Liver (tissue), 9 donors: ENCODE data around the gene DNAI1. TPM values are rescaled to one million over a fixed set of nuclear protein-coding genes. Genes with fewer than 3 reads are reported as not detected.

Source experiments
- DNase-seq: peaks from one replicate; pipeline ENCODE4 v3.0.0-alpha.2; 2017; ENCODE audit warnings: low spot score
- H3K27ac ChIP-seq, 2 donors: one replicate each; pipeline ENCODE4 v1.7.0; 2013; ENCODE audit warnings: inconsistent platforms in 2 of 2, low read length in 2 of 2, control low read depth in 1 of 2, low read depth in 1 of 2, mild to moderate bottlenecking in 1 of 2
- H3K27me3 ChIP-seq, 4 donors: one replicate each; pipeline versions ENCODE4 v1.6.1 to v1.7.0; 2013; ENCODE audit warnings: low read length in 3 of 4, inconsistent platforms in 1 of 4, mild to moderate bottlenecking in 1 of 4, moderate library complexity in 1 of 4; ENCODE audit not compliant: control insufficient read depth in 4 of 4, insufficient read depth in 4 of 4
- H3K36me3 ChIP-seq, 4 donors: one replicate each; pipeline versions ENCODE4 v1.6.1 to v1.7.0; 2013; ENCODE audit warnings: low read length in 3 of 4, mild to moderate bottlenecking in 3 of 4, low read depth in 1 of 4, moderate library complexity in 1 of 4; ENCODE audit not compliant: control insufficient read depth in 4 of 4, insufficient read depth in 3 of 4
- H3K4me1 ChIP-seq, 4 donors: one replicate each; pipeline versions ENCODE4 v1.6.1 to v1.7.0; 2013; ENCODE audit warnings: low read length in 3 of 4, mild to moderate bottlenecking in 3 of 4, moderate library complexity in 1 of 4; ENCODE audit not compliant: control insufficient read depth in 4 of 4, insufficient read depth in 4 of 4
- H3K4me3 ChIP-seq, 3 donors: one replicate each; pipeline versions ENCODE4 v1.6.1 to v1.7.0; 2013; ENCODE audit warnings: low read length in 3 of 3, control low read depth in 1 of 3, low read depth in 1 of 3, mild to moderate bottlenecking in 1 of 3
- H3K9ac ChIP-seq, 2 donors: one replicate each; pipeline ENCODE4 v1.7.0; 2013; ENCODE audit warnings: low read length in 2 of 2, mild to moderate bottlenecking in 2 of 2, moderate library complexity in 2 of 2, control low read depth in 1 of 2, low read depth in 1 of 2
- H3K9me3 ChIP-seq, 4 donors: one replicate each; pipeline versions ENCODE4 v1.6.1 to v1.7.0; 2013; ENCODE audit warnings: low read length in 3 of 4; ENCODE audit not compliant: control insufficient read depth in 4 of 4
- EGR1 ChIP-seq, 2 donors: IDR thresholded peaks; 2 replicates each; pipeline ENCODE4 v1.6.1; 2016 to 2018; ENCODE audit warnings: antibody characterized with exemption in 2 of 2, low read depth in 2 of 2
- FOXA1 ChIP-seq: IDR thresholded peaks from 2 replicates; pipeline ENCODE4 v1.6.1; 2016; ENCODE audit warnings: antibody characterized with exemption
- FOXA2 ChIP-seq: IDR thresholded peaks from 2 replicates; pipeline ENCODE4 v1.6.1; 2016; ENCODE audit warnings: antibody characterized with exemption
- GABPA ChIP-seq, 2 donors: IDR thresholded peaks in 1 of 2; conservative IDR thresholded peaks in 1 of 2; 2 replicates each; pipeline ENCODE4 v1.6.1; 2016; ENCODE audit warnings: antibody characterized with exemption in 2 of 2, mild to moderate bottlenecking in 1 of 2, moderate library complexity in 1 of 2
- HNF4A ChIP-seq, 2 donors: conservative IDR thresholded peaks; 2 replicates each; pipeline ENCODE4 v1.6.1; 2016; ENCODE audit warnings: antibody characterized with exemption in 2 of 2, mild to moderate bottlenecking in 2 of 2
- HNF4G ChIP-seq: IDR thresholded peaks from 2 replicates; pipeline ENCODE4 v1.6.1; 2016; ENCODE audit warnings: antibody characterized with exemption
- JUND ChIP-seq, 2 donors: IDR thresholded peaks; 2 replicates each; pipeline ENCODE4 v1.6.1; 2016; ENCODE audit warnings: antibody characterized with exemption in 2 of 2
- MAX ChIP-seq: IDR thresholded peaks from 2 replicates; pipeline ENCODE4 v1.6.1; 2016; ENCODE audit warnings: antibody characterized with exemption
- RAD21 ChIP-seq, 2 donors: IDR thresholded peaks; 2 replicates each; pipeline ENCODE4 v1.6.1; 2016; ENCODE audit warnings: antibody characterized with exemption in 2 of 2, mild to moderate bottlenecking in 2 of 2
- REST ChIP-seq: IDR thresholded peaks from 2 replicates; pipeline ENCODE4 v1.6.1; 2016; ENCODE audit warnings: antibody characterized with exemption, mild to moderate bottlenecking
- RXRA ChIP-seq, 2 donors: IDR thresholded peaks; 2 replicates each; pipeline ENCODE4 v1.6.1; 2017 to 2018; ENCODE audit warnings: antibody characterized with exemption in 2 of 2, mild to moderate bottlenecking in 1 of 2
- SP1 ChIP-seq: IDR thresholded peaks from 2 replicates; pipeline ENCODE4 v1.6.1; 2018; ENCODE audit warnings: antibody characterized with exemption, mild to moderate bottlenecking
- ZBTB33 ChIP-seq: IDR thresholded peaks from 2 replicates; pipeline ENCODE4 v1.6.1; 2016; ENCODE audit warnings: antibody characterized with exemption
- WGBS: extraction: QIAGEN DNeasy Blood & Tissue Kit; methylation state at CpG from one replicate; pipeline ENCODE4 v1.1.7; 2013; 5-methylcytosine and 5-hydroxymethylcytosine counted together
- polyA plus RNA-seq, 2 donors: library from polyadenylated mRNA; stranded (reverse) in 1 of 2; unstranded in 1 of 2; fragments of 200-250 nt in 1 of 2; fragments of >200 nt in 1 of 2; fragmentation: Nextera tagmentation in 1 of 2; extraction: Ambion mirVana in 1 of 2; gene quantifications; one replicate each; pipeline versions ENCODE4 v1.2.1 to v1.2.3, GENCODE V29; 2013 to 2015
- total RNA-seq, 2 donors: library from RNA; depleted of rRNA; stranded (reverse); fragments of >200 nt; gene quantifications; one replicate each; pipeline ENCODE4 v1.2.3, GENCODE V29; 2014
- TF ChIP-seq, protein P1 (sequence below): fragments of 150-350 bp; IDR thresholded peaks from 2 replicates; pipeline ENCODE4 v1.5.1; 2017; ENCODE audit warnings: improper control_type of control experiment, low read depth, low read length; ENCODE audit not compliant: missing input control
- donor health status: healthy.
- donor health status: healthy.
- donor health status: healthy.
- donor health status: healthy.
- donor health status: healthy.

DNAI1 gene
- total and polyA plus RNA-seq, 4 donors: not detected

- DNase-seq: no peak
- WGBS: 91% methylated on average over 5 of the region's 5 CpGs
These were observed 90.8 kb downstream of the DNAI1 start for GRCh38 chr9:34549407-34549732.

More at GRCh38 chr9:34549407-34549732, 90.8 kb downstream of the DNAI1 start:
- Histone ChIP-seq H3K27ac (no peak overlapping the region), H3K9ac (no peak overlapping the region), H3K9me3 (no peaks in the 10 kb centered on the region), H3K27me3 (no peaks in the 10 kb centered on the region), H3K4me1 (peaks cover 4 to 14% (median 5%) of the 10 kb centered on the region in 4 donors), H3K36me3 (no peaks in the 10 kb centered on the region), H3K4me3 (no peak overlapping the region)
- TF ChIP-seq REST (no peak), RXRA (IDR thresholded peaks at IDR 0.05) (no peak), HNF4A (conservative IDR thresholded peaks at IDR 0.05) (no peak), SP1 (no peak), MAX (no peak), HNF4G (no peak), EGR1 (IDR thresholded peaks at IDR 0.05; ENCODE audit: low read depth in 2 of 2) (no peak), FOXA1 (no peak), ZBTB33 (no peak), RAD21 (IDR thresholded peaks at IDR 0.05) (no peak), GABPA (IDR thresholded peaks at IDR 0.05 in 1 of 2, conservative IDR thresholded peaks at IDR 0.05 in 1 of 2) (no peak), JUND (IDR thresholded peaks at IDR 0.05) (no peak), FOXA2 (no peak)
- TF ChIP-seq, protein P1, sequence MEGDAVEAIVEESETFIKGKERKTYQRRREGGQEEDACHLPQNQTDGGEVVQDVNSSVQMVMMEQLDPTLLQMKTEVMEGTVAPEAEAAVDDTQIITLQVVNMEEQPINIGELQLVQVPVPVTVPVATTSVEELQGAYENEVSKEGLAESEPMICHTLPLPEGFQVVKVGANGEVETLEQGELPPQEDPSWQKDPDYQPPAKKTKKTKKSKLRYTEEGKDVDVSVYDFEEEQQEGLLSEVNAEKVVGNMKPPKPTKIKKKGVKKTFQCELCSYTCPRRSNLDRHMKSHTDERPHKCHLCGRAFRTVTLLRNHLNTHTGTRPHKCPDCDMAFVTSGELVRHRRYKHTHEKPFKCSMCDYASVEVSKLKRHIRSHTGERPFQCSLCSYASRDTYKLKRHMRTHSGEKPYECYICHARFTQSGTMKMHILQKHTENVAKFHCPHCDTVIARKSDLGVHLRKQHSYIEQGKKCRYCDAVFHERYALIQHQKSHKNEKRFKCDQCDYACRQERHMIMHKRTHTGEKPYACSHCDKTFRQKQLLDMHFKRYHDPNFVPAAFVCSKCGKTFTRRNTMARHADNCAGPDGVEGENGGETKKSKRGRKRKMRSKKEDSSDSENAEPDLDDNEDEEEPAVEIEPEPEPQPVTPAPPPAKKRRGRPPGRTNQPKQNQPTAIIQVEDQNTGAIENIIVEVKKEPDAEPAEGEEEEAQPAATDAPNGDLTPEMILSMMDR: no peak
